BJ (cell line): ENCODE results near the gene EHBP1. TPM values are rescaled to one million over a fixed set of nuclear protein-coding genes. Genes with fewer than 3 reads are reported as not detected.

Experiments
- CTCF ChIA-PET: fragments of 350-600 bp; formaldehyde crosslinking; extraction: SDS; loops from one replicate; lab custom pipeline; 2021; ENCODE audit warnings: antibody characterized with exemption, inconsistent platforms; lab: Yijun Ruan, JAX
- POLR2A ChIA-PET: fragments of 300-600 bp; sonication (Branson Sonifier 250); formaldehyde crosslinking; extraction: SDS; loops from one replicate; lab custom pipeline; 2021; ENCODE audit warnings: antibody characterized with exemption; lab: Charles Lee
- DNase-seq: peaks from one replicate; pipeline ENCODE4 v3.0.0-alpha.2; 2011; ENCODE audit warnings: low read depth
- H3K27me3 ChIP-seq: 2 replicates; pipeline ENCODE4 v1.6.0; 2011; ENCODE audit warnings: low read length; ENCODE audit not compliant: control insufficient read depth, insufficient read depth
- H3K36me3 ChIP-seq: 2 replicates; pipeline ENCODE4 v1.5.1; 2011; ENCODE audit warnings: low read length; ENCODE audit not compliant: control insufficient read depth, insufficient read depth
- H3K4me3 ChIP-seq: 2 replicates; pipeline ENCODE4 v1.5.1; 2011; ENCODE audit warnings: low read depth, mild to moderate bottlenecking, control low read depth, low read length
- CTCF ChIP-seq: IDR thresholded peaks from 2 replicates; pipeline ENCODE4 v1.5.1; 2011; ENCODE audit warnings: low read depth, mild to moderate bottlenecking, control low read depth, inconsistent platforms, low read length, moderate library complexity; ENCODE audit not compliant: insufficient read depth
- polyA plus RNA-seq: library from polyadenylated mRNA; depleted of rRNA; stranded (reverse); fragments of >200 nt; gene quantifications from 2 replicates; pipeline ENCODE4 v1.2.3, GENCODE V29; 2011

Gene EHBP1
- polyA plus RNA-seq, 1 experiment: 43.8 TPM

DNA sequence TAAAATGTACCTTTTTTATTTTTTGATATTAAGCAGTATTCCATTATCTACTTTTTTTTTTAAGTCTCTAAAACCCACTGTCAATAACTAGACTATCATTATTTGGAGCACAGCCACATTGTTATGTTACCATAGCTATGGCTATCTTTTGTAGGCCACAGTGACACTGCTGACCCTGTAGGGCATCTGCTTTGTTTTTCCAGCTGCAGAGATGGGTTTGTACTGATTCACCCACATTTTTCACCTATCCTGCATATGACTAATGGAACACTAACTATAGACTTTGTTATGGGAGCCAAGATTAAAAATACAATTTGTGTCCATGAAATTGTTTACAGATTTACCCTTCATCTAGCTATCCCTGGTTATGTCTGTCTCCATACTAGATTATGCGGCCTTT is 323.5 kb downstream of the EHBP1 start:
- no peak overlapping the region for H3K4me3 ChIP-seq
- ChIA-PET POLR2A (no interaction called here), CTCF (no interaction called here)
- no peaks in the 10 kb centered on the region for H3K36me3 ChIP-seq
- no peak for DNase-seq
- H3K27me3 ChIP-seq: no peaks in the 10 kb centered on the region
- TF ChIP-seq CTCF: no peak

- no peaks in the 10 kb centered on the region for H3K36me3 ChIP-seq
- no peak for TF ChIP-seq CTCF
- H3K27me3 ChIP-seq: no peaks in the 10 kb centered on the region
- ChIA-PET POLR2A (no interaction called here), CTCF (no interaction called here)
- no peak overlapping the region for H3K4me3 ChIP-seq
- DNase-seq: no peak
Measured at GRCh38 chr2:63034526-63034925, 329.0 kb downstream of the EHBP1 start.

GRCh38 chr2:63035169-63035568 is 329.7 kb downstream of the EHBP1 start:
- Histone ChIP-seq H3K27me3 (no peaks in the 10 kb centered on the region), H3K36me3 (no peaks in the 10 kb centered on the region), H3K4me3 (no peak overlapping the region)
- DNase-seq: no peak
- ChIA-PET CTCF (no interaction called here), POLR2A (no interaction called here)
- TF ChIP-seq CTCF: no peak

- no peaks in the 10 kb centered on the region for H3K36me3 ChIP-seq
- CTCF ChIA-PET: no interaction called here
- no peak for DNase-seq
- no peak overlapping the region for H3K4me3 ChIP-seq
- POLR2A ChIA-PET: no interaction called here
- no peaks in the 10 kb centered on the region for H3K27me3 ChIP-seq
- TF ChIP-seq CTCF: no peak
Measured at GRCh38 chr2:63035660-63036059, 330.1 kb downstream of the EHBP1 start.

- CTCF ChIA-PET: no interaction called here
- TF ChIP-seq CTCF: no peak
- DNase-seq: no peak
- H3K36me3 ChIP-seq: no peaks in the 10 kb centered on the region
- no peaks in the 10 kb centered on the region for H3K27me3 ChIP-seq
- no peak overlapping the region for H3K4me3 ChIP-seq
- POLR2A ChIA-PET: no interaction called here
Measured at GRCh38 chr2:63038034-63038433, 332.5 kb downstream of the EHBP1 start.
